ENCODE results near the gene MEIKIN.

Gene MEIKIN

DNA sequence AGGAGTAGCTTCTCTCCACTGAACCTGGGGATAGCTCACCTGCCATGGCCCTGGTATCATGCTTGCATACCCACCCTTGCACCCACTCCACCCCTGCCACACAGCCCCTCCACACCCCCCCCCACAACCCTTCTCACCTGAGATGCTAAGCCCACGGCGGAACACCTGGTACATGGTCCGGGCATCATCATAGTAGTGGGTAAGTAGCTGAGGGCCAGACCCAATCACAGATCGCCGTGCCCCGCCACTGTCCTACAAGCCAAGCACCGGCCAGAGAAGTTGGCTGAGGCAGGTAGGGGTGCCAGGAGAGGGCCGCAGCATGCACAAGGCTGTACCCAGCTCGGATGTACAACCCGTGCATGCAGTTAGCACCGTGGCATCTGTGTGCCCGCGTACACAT is 45.3 kb upstream of the MEIKIN start:
- TF ChIP-seq, protein P1, sequence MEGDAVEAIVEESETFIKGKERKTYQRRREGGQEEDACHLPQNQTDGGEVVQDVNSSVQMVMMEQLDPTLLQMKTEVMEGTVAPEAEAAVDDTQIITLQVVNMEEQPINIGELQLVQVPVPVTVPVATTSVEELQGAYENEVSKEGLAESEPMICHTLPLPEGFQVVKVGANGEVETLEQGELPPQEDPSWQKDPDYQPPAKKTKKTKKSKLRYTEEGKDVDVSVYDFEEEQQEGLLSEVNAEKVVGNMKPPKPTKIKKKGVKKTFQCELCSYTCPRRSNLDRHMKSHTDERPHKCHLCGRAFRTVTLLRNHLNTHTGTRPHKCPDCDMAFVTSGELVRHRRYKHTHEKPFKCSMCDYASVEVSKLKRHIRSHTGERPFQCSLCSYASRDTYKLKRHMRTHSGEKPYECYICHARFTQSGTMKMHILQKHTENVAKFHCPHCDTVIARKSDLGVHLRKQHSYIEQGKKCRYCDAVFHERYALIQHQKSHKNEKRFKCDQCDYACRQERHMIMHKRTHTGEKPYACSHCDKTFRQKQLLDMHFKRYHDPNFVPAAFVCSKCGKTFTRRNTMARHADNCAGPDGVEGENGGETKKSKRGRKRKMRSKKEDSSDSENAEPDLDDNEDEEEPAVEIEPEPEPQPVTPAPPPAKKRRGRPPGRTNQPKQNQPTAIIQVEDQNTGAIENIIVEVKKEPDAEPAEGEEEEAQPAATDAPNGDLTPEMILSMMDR (IDR thresholded peaks at IDR 0.05; ENCODE audit: control insufficient read depth, insufficient read depth, low read depth, low read length, missing control alignments) = no peak
- no peak for DNase-seq (ENCODE audit: low read depth)

DNA sequence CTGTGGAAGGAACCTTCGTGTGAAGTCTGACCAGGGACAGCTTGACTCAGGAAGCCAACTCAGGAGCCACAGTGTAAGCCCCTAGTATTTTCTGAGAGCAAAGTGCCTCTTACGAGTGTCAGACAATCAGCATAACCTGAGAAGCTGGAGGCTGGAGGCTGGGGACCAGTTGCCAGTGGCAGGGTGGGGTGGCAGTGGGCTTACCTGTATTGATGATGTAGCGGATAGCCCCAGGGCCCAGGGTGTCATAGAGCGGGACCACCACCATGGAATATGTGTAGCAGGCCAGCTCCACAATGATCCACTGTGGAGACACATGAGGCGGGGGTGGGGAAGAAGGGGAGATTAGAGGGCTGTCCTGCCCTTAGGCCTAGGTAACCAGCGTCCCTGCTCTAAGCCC is 43.1 kb upstream of the MEIKIN start:
- TF ChIP-seq, protein P1 (IDR thresholded peaks at IDR 0.05; ENCODE audit: control insufficient read depth, insufficient read depth, low read depth, low read length, missing control alignments) = no peak
- no peak overlapping the region for H3K4me3 ChIP-seq (ENCODE audit: control insufficient read depth, low read depth, low read length)
- no peak for DNase-seq (ENCODE audit: low read depth)

More for the DNA sequence above, 45.3 kb upstream of the MEIKIN start:
- H3K4me3 ChIP-seq (ENCODE audit: control insufficient read depth, low read depth, low read length) = no peak overlapping the region

DNA sequence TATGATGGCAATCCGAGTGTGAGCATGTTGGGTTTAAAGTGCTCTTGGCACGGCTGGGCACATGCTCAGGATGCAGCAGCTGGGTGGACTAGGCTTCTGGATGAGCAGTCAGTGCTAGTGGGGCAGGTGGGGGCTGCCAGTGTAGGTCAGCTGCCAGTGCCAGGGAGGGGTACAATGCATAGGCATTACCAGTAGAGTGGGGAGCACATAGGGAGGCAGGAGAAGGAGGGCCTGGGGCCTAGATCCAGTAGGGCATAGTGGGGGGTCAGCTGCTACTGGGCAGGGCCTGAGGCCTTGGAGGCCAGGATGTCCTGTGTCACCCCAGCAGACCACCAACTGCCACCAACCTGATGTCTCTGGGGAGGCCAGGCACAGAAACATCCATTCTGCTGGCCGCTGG is 41.8 kb upstream of the MEIKIN start:
- no peak overlapping the region for H3K4me3 ChIP-seq (ENCODE audit: control insufficient read depth, low read depth, low read length)
- no peak for DNase-seq (ENCODE audit: low read depth)
- TF ChIP-seq, protein P1 (IDR thresholded peaks at IDR 0.05; ENCODE audit: control insufficient read depth, insufficient read depth, low read depth, low read length, missing control alignments) = no peak

DNA sequence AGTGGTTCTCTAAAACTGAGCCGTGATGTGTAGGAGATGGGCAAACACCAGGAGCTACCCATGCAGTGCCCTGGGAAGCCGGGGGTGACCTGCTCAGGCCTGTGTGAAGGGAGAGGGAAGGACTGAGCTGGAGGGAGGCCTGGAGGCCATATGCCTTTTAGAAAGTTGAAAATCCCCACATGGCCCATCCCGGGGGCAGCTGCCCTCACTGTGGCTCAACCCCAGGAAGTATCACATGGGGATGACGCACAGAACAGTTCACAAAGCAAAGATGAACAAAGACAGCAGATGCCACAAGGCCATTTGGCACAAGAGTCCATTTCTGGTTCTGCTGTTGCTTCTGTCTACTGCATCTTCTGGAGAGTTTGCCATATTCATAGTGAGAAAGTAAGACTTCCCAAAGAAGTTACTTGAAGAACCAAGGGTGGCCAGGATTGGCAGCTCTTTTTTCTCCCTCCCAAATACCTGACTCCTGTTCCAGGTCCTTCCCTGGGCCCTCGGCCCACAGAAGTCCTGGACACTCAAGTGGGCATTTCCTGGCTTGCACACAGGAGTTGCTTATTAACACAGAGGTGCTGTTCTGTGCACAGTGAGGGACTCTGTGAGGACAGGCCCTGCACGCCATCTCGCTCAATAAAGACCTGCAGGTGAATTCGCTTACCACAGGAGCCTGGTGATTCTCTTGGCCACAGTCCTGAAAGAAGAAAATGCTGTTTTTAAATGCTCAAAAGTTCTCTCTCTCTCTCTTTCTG is 40.9 kb upstream of the MEIKIN start:
- H3K4me3 ChIP-seq (ENCODE audit: control insufficient read depth, low read depth, low read length) = no peak overlapping the region
- DNase-seq (ENCODE audit: low read depth) = no peak
- TF ChIP-seq, protein P1 (IDR thresholded peaks at IDR 0.05; ENCODE audit: control insufficient read depth, insufficient read depth, low read depth, low read length, missing control alignments) = no peak

DNA sequence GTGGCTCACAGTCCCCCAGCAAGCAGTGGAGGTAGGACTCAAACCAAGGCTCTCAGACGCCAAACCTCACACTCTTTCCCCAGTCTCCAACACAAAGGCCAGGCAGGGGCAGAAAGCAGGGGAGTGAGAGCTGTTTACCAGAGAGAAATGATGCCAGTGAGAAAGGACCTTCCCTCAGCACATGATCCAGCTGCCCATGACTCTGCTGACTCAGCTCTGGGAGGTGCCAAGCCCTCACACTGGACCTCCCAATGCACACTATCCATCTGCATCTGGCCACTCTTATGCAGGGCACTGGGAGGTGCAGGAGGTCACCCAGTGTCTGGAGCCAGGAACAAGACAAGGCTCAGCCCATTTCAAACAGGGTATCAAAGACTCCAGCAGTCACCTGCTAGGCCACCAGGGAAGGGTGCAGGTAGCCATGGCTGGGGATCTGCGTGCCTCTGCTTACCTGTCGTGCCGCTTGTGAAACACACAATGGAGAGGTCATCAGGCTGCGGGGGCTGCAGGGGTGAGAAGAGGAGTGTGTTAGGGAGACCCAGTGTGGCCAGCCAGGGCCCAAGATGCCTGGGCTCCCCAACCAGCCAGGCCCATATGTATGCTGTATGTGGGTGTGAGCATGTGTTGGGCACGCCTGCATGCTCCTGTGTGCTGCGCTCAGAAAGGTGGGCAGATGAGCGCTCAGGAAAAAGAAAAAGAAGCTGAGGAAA is 39.6 kb upstream of the MEIKIN start:
- TF ChIP-seq, protein P1 (IDR thresholded peaks at IDR 0.05; ENCODE audit: control insufficient read depth, insufficient read depth, low read depth, low read length, missing control alignments) = no peak
- DNase-seq (ENCODE audit: low read depth) = no peak
- H3K4me3 ChIP-seq (ENCODE audit: control insufficient read depth, low read depth, low read length) = no peak overlapping the region

DNA sequence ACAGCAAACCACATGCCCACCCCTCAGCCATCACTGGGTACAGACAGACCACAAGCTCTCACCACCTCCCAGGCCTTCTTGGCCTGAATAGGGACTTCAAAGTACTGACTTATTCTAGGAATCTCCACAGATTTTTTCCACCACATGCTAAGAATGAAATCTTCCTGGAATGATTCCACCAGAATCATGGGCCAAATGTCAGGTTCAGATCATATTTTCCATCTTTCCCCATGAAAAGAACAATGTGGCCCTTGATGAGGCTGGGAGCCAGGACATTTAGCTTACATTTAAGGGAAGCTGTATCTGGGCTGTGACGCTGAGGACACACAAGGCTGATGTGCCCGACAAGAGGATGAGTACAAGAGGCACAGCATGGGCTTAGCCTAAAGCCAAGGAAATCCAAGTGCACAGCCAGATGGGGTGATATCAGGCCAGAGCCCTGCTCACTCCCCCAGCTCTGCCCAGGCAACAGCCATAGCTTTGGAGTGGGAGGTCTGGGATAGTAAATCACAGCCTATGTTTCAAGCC is 37.8 kb upstream of the MEIKIN start:
- no peak overlapping the region for H3K4me3 ChIP-seq (ENCODE audit: control insufficient read depth, low read depth, low read length)
- no peak for DNase-seq (ENCODE audit: low read depth)
- TF ChIP-seq, protein P1 (IDR thresholded peaks at IDR 0.05; ENCODE audit: control insufficient read depth, insufficient read depth, low read depth, low read length, missing control alignments) = no peak
